ENCODE data around the gene RANBP3L.
"Not testable (repeated sequence)": the region's sequence is repeated elsewhere in the genome, so short reads cannot be mapped to it uniquely, and the experiment has no call there.

RANBP3L gene

GRCh38 chr5:36285837-36286615, 15.7 kb downstream of the RANBP3L start:
- DNase-seq (ENCODE audit: low read depth in 2 of 2), result no peak

GRCh38 chr5:36283775-36284174, 17.9 kb downstream of the RANBP3L start:
- not testable (repeated sequence) for DNase-seq (ENCODE audit: low read depth in 2 of 2)

GRCh38 chr5:36281626-36282025, 20.1 kb downstream of the RANBP3L start:
- DNase-seq (ENCODE audit: low read depth in 2 of 2), result no peak

GRCh38 chr5:36279054-36279698, 22.5 kb downstream of the RANBP3L start:
- no peak for DNase-seq (ENCODE audit: low read depth in 2 of 2)

GRCh38 chr5:36277521-36278176, 24.1 kb downstream of the RANBP3L start:
- no peak for DNase-seq (ENCODE audit: low read depth in 2 of 2)

- DNase-seq (ENCODE audit: low read depth in 2 of 2), result no peak
These were observed 24.8 kb downstream of the RANBP3L start for GRCh38 chr5:36276864-36277263.

GRCh38 chr5:36273809-36274526, 27.7 kb downstream of the RANBP3L start:
- DNase-seq (ENCODE audit: low read depth in 2 of 2), result no peak

- DNase-seq (ENCODE audit: low read depth in 2 of 2), result no peak
These were observed 29.5 kb downstream of the RANBP3L start for GRCh38 chr5:36272136-36272690.

GRCh38 chr5:36270876-36271575, 30.7 kb downstream of the RANBP3L start:
- no peak for DNase-seq (ENCODE audit: low read depth in 2 of 2)

GRCh38 chr5:36270175-36270574, 31.5 kb downstream of the RANBP3L start:
- DNase-seq (ENCODE audit: low read depth in 2 of 2), result no peak

GRCh38 chr5:36269478-36269877, 32.2 kb downstream of the RANBP3L start:
- DNase-seq (ENCODE audit: low read depth in 2 of 2), result no peak

- DNase-seq (ENCODE audit: low read depth in 2 of 2), result no peak
These were observed 33.8 kb downstream of the RANBP3L start for GRCh38 chr5:36267905-36268304.

- no peak for DNase-seq (ENCODE audit: low read depth in 2 of 2)
These were observed 37.4 kb downstream of the RANBP3L start for GRCh38 chr5:36264202-36264760.

- no peak for DNase-seq (ENCODE audit: low read depth in 2 of 2)
These were observed 40.5 kb downstream of the RANBP3L start for GRCh38 chr5:36261186-36261585.

- DNase-seq (ENCODE audit: low read depth in 2 of 2), result no peak
These were observed 48.1 kb downstream of the RANBP3L start for GRCh38 chr5:36253575-36253974.

- no peak for DNase-seq (ENCODE audit: low read depth in 2 of 2)
These were observed 48.9 kb downstream of the RANBP3L start for GRCh38 chr5:36252722-36253365.

GRCh38 chr5:36251218-36251617, 50.5 kb downstream of the RANBP3L start:
- no peak for DNase-seq (ENCODE audit: low read depth in 2 of 2)

GRCh38 chr5:36250427-36250826, 51.3 kb downstream of the RANBP3L start:
- no peak for DNase-seq (ENCODE audit: low read depth in 2 of 2)

- no peak for DNase-seq (ENCODE audit: low read depth in 2 of 2)
These were observed 55.5 kb downstream of the RANBP3L start for GRCh38 chr5:36246036-36246800.

- DNase-seq (ENCODE audit: low read depth in 2 of 2), result no peak
These were observed 57.6 kb downstream of the RANBP3L start for GRCh38 chr5:36244076-36244475.
